D341Med (cell line): Measurements from ENCODE around the gene PKIG.

Source experiments
- DNase-seq: peaks from one replicate; pipeline ENCODE4 v3.0.0; 2012; ENCODE audit warnings: low spot score

The PKIG gene

GRCh38 chr20:44664131-44664530, 81.8 kb downstream of the PKIG start:
- DNase-seq = no peak

- DNase-seq = no peak
Observed at GRCh38 chr20:44666066-44666465, 83.7 kb downstream of the PKIG start.
